ENCODE results near the gene ZNF787. TPM values are rescaled to one million over a fixed set of nuclear protein-coding genes. Genes with fewer than 3 reads are reported as not detected.

The ZNF787 gene
- total and polyA plus RNA-seq, 10 of the 15 experiments (the other 5 are each of a cell fraction or from before 2014, with no cell fraction given), result 0.23 to 39.9 (median 4.1) TPM

- intact Hi-C loops (cut with micrococcal nuclease; ENCODE audit: unreplicated experiment), result no loop called here
- 81% methylated on average over 24 of the region's 24 CpGs for WGBS (ENCODE audit: insufficient coverage, insufficient replicate concordance, low lambda C conversion rate, missing lambda C conversion rate)
- DNase-seq (ENCODE audit: low read depth, low spot score), result no peak
- Histone ChIP-seq H3K9me3 (replicated peaks; ENCODE audit: control insufficient read depth, insufficient read depth, low read length) (no peaks in the 10 kb centered on the region), H2AFZ (ENCODE audit: control insufficient read depth, low read depth, low read length) (no peak overlapping the region), H3K4me2 (ENCODE audit: control insufficient read depth, insufficient read depth) (0 out of 2 replicates have a peak overlapping the region, but pooled peaks have one; percentile 9), H3K36me3 (ENCODE audit: control insufficient read depth in 2 of 2, insufficient read depth in 2 of 2, low read length in 1 of 2) (peaks cover 0 to 9% of the 10 kb centered on the region in 2 experiments; a peak in 3 of 4 replicates), H3K4me1 (ENCODE audit: control insufficient read depth, insufficient read depth, low read length) (peaks cover 44% of the 10 kb centered on the region), H4K20me1 (ENCODE audit: control insufficient read depth, insufficient read depth) (no peaks in the 10 kb centered on the region; the same call in 1 of the 2 replicates), H3K27ac (ENCODE audit: control insufficient read depth, insufficient read depth) (no peak overlapping the region), H3K27me3 (replicated peaks in 1 of 2; ENCODE audit: control insufficient read depth in 2 of 2, insufficient read depth in 2 of 2, low read length in 1 of 2) (no peaks in the 10 kb centered on the region), H3K9ac (ENCODE audit: control insufficient read depth, insufficient read depth, low read length) (no peak overlapping the region), H3K79me2 (ENCODE audit: control insufficient read depth, insufficient read depth, low read length) (peaks cover 78% of the 10 kb centered on the region), H3K4me3 (no peak overlapping the region)
- no peak for ATAC-seq
- in situ Hi-C loops (cut with MboI), result no loop called here
- RAD21 ChIA-PET (ENCODE audit: unreplicated experiment), result no interaction called here
- SMC1A ChIA-PET (ENCODE audit: uncharacterized antibody, unreplicated experiment), result no interaction called here
- POLR2A ChIA-PET, result no interaction called here
- no peak for FAIRE-seq
- TF ChIP-seq NR2C2 (IDR thresholded peaks at IDR 0.05; ENCODE audit: borderline replicate concordance, control insufficient read depth, insufficient read length, low read depth), result no peak
- TF ChIP-seq HDGF (IDR thresholded peaks at IDR 0.05), result no peak
- TF ChIP-seq SUZ12 (IDR thresholded peaks at IDR 0.05; ENCODE audit: unreplicated experiment), result no peak
- no peak for TF ChIP-seq BMI1 (IDR thresholded peaks at IDR 0.05; ENCODE audit: borderline replicate concordance)
- TF ChIP-seq SMARCA5 (IDR thresholded peaks at IDR 0.05), result no peak
- peak; percentile 22; the same call in 1 of the 2 replicates for TF ChIP-seq POLR2A (IDR thresholded peaks at IDR 0.05; ENCODE audit: low read depth, low read length)
- no peak for TF ChIP-seq KLF5 (IDR thresholded peaks at IDR 0.05; ENCODE audit: partially characterized antibody)
- TF ChIP-seq SUPT20H (IDR thresholded peaks at IDR 0.05; ENCODE audit: borderline replicate concordance, control insufficient read depth, low read depth, low read length), result no peak
- CTCF ChIA-PET, result no interaction called here
- BruUV-seq (replicated peaks), result no TSS peak
Measured at GRCh38 chr19:56108447-56109195, 12.5 kb downstream of the ZNF787 start.

Data from GM12878 (cell line).